ENCODE results near the gene MARCHF5. TPM values are rescaled to one million over a fixed set of nuclear protein-coding genes. Genes with fewer than 3 reads are reported as not detected.
A peak's percentile ranks its signal among the peaks of the same experiment; 100 is the strongest.
"Not testable (repeated sequence)": the region's sequence is repeated elsewhere in the genome, so short reads cannot be mapped to it uniquely, and the experiment has no call there.

The MARCHF5 gene
- total RNA-seq, 1 experiment from 2014 or later = 17.6 TPM

GRCh38 chr10:92342796-92343195 lies 51.8 kb downstream of the MARCHF5 start:
- Histone ChIP-seq H2BK20ac (ENCODE audit: low read depth, low read length, poor library complexity, severe bottlenecking) (no peak overlapping the region), H3T11ph (ENCODE audit: low read length) (no peak overlapping the region), H3K14ac (ENCODE audit: insufficient read depth, low read length) (no peak overlapping the region), H2AFZ (ENCODE audit: low read length) (no peak overlapping the region), H4K20me1 (ENCODE audit: control insufficient read depth, insufficient read depth, insufficient read length) (no peaks in the 10 kb centered on the region), H3K4ac (ENCODE audit: low read depth, low read length) (no peak overlapping the region), H3K9me3 (ENCODE audit: control insufficient read depth, low read depth, low read length) (no peaks in the 10 kb centered on the region), H3K23me2 (ENCODE audit: insufficient read length, low read depth, low read length, poor library complexity, severe bottlenecking) (no peaks in the 10 kb centered on the region), H3K4me2 (ENCODE audit: insufficient read depth, insufficient read length, low read length) (no peak overlapping the region), H4K8ac (replicated peaks; ENCODE audit: insufficient read length, low read depth, low read length) (no peak overlapping the region), H3K79me1 (ENCODE audit: insufficient read depth, low read depth, low read length, poor library complexity, severe bottlenecking) (no peaks in the 10 kb centered on the region), H2BK12ac (ENCODE audit: insufficient read length, low read depth, low read length) (no peak overlapping the region), H2BK5ac (ENCODE audit: insufficient read length, low read length) (no peak overlapping the region), H3K23ac (ENCODE audit: insufficient read length, low read depth, low read length) (no peak overlapping the region), H3K27me3 (ENCODE audit: insufficient read depth, low read length) (no peaks in the 10 kb centered on the region), H3K9ac (ENCODE audit: extremely low read depth, insufficient read length, low read length) (no peak overlapping the region), H3K27ac (ENCODE audit: insufficient read length, low read depth, low read length) (no peak overlapping the region), H3K18ac (ENCODE audit: insufficient read length, low read depth, low read length) (no peak overlapping the region), H4K5ac (ENCODE audit: insufficient read length, low read depth, low read length) (no peak overlapping the region), H2BK15ac (ENCODE audit: low read depth, low read length) (no peak overlapping the region), H3K79me2 (ENCODE audit: insufficient read depth, low read length) (no peaks in the 10 kb centered on the region), H2BK120ac (ENCODE audit: low read depth, low read length, poor library complexity, severe bottlenecking) (no peak overlapping the region), H3K4me1 (ENCODE audit: insufficient read depth, low read length) (no peaks in the 10 kb centered on the region), H4K91ac (ENCODE audit: insufficient read length, low read depth, low read length) (no peak overlapping the region), H2AK5ac (ENCODE audit: insufficient read length, low read length) (no peak overlapping the region), H3K56ac (ENCODE audit: insufficient read length, low read depth, low read length) (no peak overlapping the region)
- no peaks in the 10 kb centered on the region for H3K27me3 Mint-ChIP-seq (ENCODE audit: low read depth)
- H3K4me3 Mint-ChIP-seq = no peak overlapping the region
- H3K36me3 Mint-ChIP-seq (ENCODE audit: insufficient read depth in 1 of 3, low read depth in 3 of 3) = peaks cover 14 to 48% (median 37%) of the 10 kb centered on the region in 3 experiments; a peak in 6 of 7 replicates
- WGBS (ENCODE audit: extremely low coverage, insufficient read length, low lambda C conversion rate) = no CpG with 5 or more reads among the region's 2 CpGs
- H3K9me3 Mint-ChIP-seq = no peaks in the 10 kb centered on the region
- no peak for DNase-seq
- peak overlapping the region; percentile 1 to 52 (median 2); a peak in 3 of 7 replicates for H3K27ac Mint-ChIP-seq
- no peak for TF ChIP-seq CTCF (conservative IDR thresholded peaks at IDR 0.05)
- H3K4me1 Mint-ChIP-seq = 0 out of 4 replicates have a peak, but pooled peaks cover 0 to 3% of the 10 kb centered on the region in 2 experiments

- H3K9me3 Mint-ChIP-seq; H3K4ac ChIP-seq (ENCODE audit: low read depth, low read length); H4K20me1 ChIP-seq (ENCODE audit: control insufficient read depth, insufficient read depth, insufficient read length); H3K79me2 ChIP-seq (ENCODE audit: insufficient read depth, low read length); H2BK20ac ChIP-seq (ENCODE audit: low read depth, low read length, poor library complexity, severe bottlenecking); DNase-seq; H3K27ac Mint-ChIP-seq; H3K23me2 ChIP-seq (ENCODE audit: insufficient read length, low read depth, low read length, poor library complexity, severe bottlenecking); H4K91ac ChIP-seq (ENCODE audit: insufficient read length, low read depth, low read length); H3K9me3 ChIP-seq (ENCODE audit: control insufficient read depth, low read depth, low read length); H2BK15ac ChIP-seq (ENCODE audit: low read depth, low read length); H2AK5ac ChIP-seq (ENCODE audit: insufficient read length, low read length); H3T11ph ChIP-seq (ENCODE audit: low read length); H3K27me3 ChIP-seq (ENCODE audit: insufficient read depth, low read length); H3K9ac ChIP-seq (ENCODE audit: extremely low read depth, insufficient read length, low read length); H4K5ac ChIP-seq (ENCODE audit: insufficient read length, low read depth, low read length); H4K8ac ChIP-seq (replicated peaks; ENCODE audit: insufficient read length, low read depth, low read length); H3K4me3 Mint-ChIP-seq; H3K4me1 Mint-ChIP-seq; H3K4me1 ChIP-seq (ENCODE audit: insufficient read depth, low read length); H3K27ac ChIP-seq (ENCODE audit: insufficient read length, low read depth, low read length); H3K23ac ChIP-seq (ENCODE audit: insufficient read length, low read depth, low read length); H2BK120ac ChIP-seq (ENCODE audit: low read depth, low read length, poor library complexity, severe bottlenecking); H2BK12ac ChIP-seq (ENCODE audit: insufficient read length, low read depth, low read length); H3K18ac ChIP-seq (ENCODE audit: insufficient read length, low read depth, low read length); H3K27me3 Mint-ChIP-seq (ENCODE audit: low read depth); H3K14ac ChIP-seq (ENCODE audit: insufficient read depth, low read length); H3K79me1 ChIP-seq (ENCODE audit: insufficient read depth, low read depth, low read length, poor library complexity, severe bottlenecking); H2AFZ ChIP-seq (ENCODE audit: low read length); H3K56ac ChIP-seq (ENCODE audit: insufficient read length, low read depth, low read length); H2BK5ac ChIP-seq (ENCODE audit: insufficient read length, low read length); H3K4me2 ChIP-seq (ENCODE audit: insufficient read depth, insufficient read length, low read length): not testable (repeated sequence)
- peaks cover 27 to 69% (median 60%) of the 10 kb centered on the region in 3 experiments for H3K36me3 Mint-ChIP-seq (ENCODE audit: insufficient read depth in 1 of 3, low read depth in 3 of 3)
- no CpG with 5 or more reads among the region's 5 CpGs for WGBS (ENCODE audit: extremely low coverage, insufficient read length, low lambda C conversion rate)
Observed at GRCh38 chr10:92345575-92345974, 54.6 kb downstream of the MARCHF5 start.

All from H9 (cell line).